RWPE2 (cell line): ENCODE data around the gene ADAMTS17.

Experiments used
- ATAC-seq: fragments of 200-7000 bp; cut with Tn5 transposase; 3 replicates; pipeline ENCODE4 v1.9.1; 2021; ENCODE audit warnings: low read depth
- DNase-seq: peaks from one replicate; pipeline ENCODE4 v3.0.0-alpha.2; 2020; ENCODE audit warnings: low spot score
- H3K27ac ChIP-seq: fragments of 450-650 bp; 2 replicates; pipeline ENCODE4 v1.5.1; 2017; ENCODE audit warnings: mild to moderate bottlenecking; ENCODE audit not compliant: poor library complexity, severe bottlenecking
- H3K27me3 ChIP-seq: fragments of 250-450 bp; sonication (Bioruptor Pico); 2 replicates; pipeline ENCODE4 v1.5.1; 2021; ENCODE audit warnings: mild to moderate bottlenecking, moderate library complexity; ENCODE audit not compliant: insufficient read depth, poor library complexity, severe bottlenecking
- H3K36me3 ChIP-seq: fragments of 250-450 bp; sonication (Bioruptor Pico); 2 replicates; pipeline ENCODE4 v1.5.1; 2020; ENCODE audit warnings: low read depth, mild to moderate bottlenecking, moderate library complexity
- H3K4me1 ChIP-seq: fragments of 250-450 bp; sonication (Bioruptor Pico); 2 replicates; pipeline ENCODE4 v1.5.1; 2021; ENCODE audit warnings: mild to moderate bottlenecking, moderate library complexity; ENCODE audit not compliant: insufficient read depth, poor library complexity, severe bottlenecking
- H3K4me3 ChIP-seq: fragments of 250-450 bp; sonication (Bioruptor Pico); 2 replicates; pipeline ENCODE4 v1.5.1; 2021; ENCODE audit warnings: mild to moderate bottlenecking, moderate library complexity; ENCODE audit not compliant: severe bottlenecking
- H3K9me3 ChIP-seq: fragments of 250-450 bp; sonication (Bioruptor Pico); 2 replicates; pipeline ENCODE4 v1.5.1; 2021; ENCODE audit warnings: mild to moderate bottlenecking, moderate library complexity; ENCODE audit not compliant: severe bottlenecking
- TF ChIP-seq, protein P1 (sequence below): fragments of 450-650 bp; IDR thresholded peaks from one replicate; pipeline ENCODE4 v1.5.1; 2017; ENCODE audit warnings: mild to moderate bottlenecking, moderate library complexity; ENCODE audit not compliant: poor library complexity, severe bottlenecking

The ADAMTS17 gene

DNA sequence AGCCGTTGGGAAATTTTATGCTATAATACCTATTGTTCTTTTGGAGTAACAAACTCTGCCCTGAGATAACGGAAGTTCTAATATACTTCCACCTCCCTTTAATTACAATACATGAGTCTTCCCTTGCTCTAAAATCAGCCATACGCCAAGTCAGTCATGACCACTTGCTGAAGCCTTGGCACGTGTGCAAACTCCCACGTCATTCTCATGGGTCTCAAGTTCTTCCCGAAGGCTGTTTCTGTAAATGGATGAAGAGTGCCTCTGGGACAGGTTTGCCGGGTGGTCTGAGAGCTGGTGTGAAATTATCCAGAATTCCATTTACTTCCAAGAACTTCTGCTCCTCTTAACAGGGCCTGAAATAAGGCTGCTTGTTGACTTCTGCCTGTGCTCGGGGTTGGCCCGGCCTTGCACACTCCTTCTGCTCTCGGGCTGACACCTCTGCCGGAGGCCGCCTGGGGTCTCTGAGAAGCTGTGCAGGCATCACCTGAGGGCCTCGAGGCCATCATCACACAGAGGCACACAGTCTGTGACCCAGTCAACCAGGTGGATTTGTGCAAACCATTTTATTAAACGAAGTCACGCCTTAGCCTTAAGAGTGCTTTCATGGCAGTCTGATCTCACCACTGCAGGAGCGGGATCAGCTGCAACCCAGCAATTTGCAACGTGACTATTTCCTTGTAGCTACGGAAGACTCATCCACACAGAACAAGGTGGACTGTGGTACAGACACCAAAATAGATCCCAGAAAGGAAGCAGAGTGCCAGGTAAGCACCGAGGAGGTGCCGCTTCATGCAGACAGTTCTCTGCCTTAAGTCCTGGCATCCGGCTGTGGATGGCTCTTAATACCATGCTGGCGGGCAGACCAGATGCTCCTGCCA, 120.1 kb downstream of the ADAMTS17 start:
- Histone ChIP-seq H3K27ac (no peak overlapping the region), H3K36me3 (no peaks in the 10 kb centered on the region), H3K9me3 (no peaks in the 10 kb centered on the region), H3K27me3 (no peaks in the 10 kb centered on the region), H3K4me3 (no peak overlapping the region), H3K4me1 (no peaks in the 10 kb centered on the region)
- DNase-seq, result peak; percentile 71
- TF ChIP-seq, protein P1, sequence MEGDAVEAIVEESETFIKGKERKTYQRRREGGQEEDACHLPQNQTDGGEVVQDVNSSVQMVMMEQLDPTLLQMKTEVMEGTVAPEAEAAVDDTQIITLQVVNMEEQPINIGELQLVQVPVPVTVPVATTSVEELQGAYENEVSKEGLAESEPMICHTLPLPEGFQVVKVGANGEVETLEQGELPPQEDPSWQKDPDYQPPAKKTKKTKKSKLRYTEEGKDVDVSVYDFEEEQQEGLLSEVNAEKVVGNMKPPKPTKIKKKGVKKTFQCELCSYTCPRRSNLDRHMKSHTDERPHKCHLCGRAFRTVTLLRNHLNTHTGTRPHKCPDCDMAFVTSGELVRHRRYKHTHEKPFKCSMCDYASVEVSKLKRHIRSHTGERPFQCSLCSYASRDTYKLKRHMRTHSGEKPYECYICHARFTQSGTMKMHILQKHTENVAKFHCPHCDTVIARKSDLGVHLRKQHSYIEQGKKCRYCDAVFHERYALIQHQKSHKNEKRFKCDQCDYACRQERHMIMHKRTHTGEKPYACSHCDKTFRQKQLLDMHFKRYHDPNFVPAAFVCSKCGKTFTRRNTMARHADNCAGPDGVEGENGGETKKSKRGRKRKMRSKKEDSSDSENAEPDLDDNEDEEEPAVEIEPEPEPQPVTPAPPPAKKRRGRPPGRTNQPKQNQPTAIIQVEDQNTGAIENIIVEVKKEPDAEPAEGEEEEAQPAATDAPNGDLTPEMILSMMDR, result no peak
- ATAC-seq, result no peak

DNA sequence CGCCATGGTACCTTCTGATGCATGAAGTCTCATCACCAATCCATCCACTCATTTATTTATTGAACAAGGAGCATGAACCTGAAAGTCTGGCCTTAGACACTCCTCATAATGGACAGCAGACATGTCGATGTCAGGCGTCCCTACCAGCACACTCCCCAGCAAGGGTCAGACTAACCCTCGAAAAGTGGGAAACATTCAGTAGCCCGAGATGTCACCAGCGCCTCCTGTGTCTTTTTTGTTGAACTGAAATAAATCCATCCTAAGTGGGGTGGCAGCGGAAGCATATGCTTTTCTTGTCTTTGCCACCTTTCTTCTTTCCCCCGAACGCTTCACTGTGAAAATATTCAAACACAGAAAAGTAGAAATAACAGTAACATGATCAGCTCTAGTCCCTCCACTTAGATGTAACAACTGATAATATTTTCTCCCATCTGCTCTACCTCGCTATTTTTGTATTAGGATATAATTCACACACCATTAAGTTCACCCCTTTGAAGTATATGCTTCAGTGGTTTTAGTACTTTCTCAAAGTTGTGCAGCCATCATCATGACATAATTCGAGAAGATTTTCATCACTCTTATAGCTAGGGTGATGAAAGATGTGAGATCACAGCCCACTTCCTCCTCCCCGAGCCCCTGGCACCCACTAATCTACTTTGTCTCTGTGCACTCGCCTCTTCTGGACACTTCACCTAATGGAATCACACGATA, 121.6 kb downstream of the ADAMTS17 start:
- peak; percentile 28 for DNase-seq
- TF ChIP-seq, protein P1, result no peak
- no peaks in the 10 kb centered on the region for H3K27me3 ChIP-seq
- no peaks in the 10 kb centered on the region for H3K36me3 ChIP-seq
- ATAC-seq, result no peak
- H3K4me3 ChIP-seq, result no peak overlapping the region
- no peak overlapping the region for H3K27ac ChIP-seq
- no peaks in the 10 kb centered on the region for H3K9me3 ChIP-seq
- H3K4me1 ChIP-seq, result no peaks in the 10 kb centered on the region

DNA sequence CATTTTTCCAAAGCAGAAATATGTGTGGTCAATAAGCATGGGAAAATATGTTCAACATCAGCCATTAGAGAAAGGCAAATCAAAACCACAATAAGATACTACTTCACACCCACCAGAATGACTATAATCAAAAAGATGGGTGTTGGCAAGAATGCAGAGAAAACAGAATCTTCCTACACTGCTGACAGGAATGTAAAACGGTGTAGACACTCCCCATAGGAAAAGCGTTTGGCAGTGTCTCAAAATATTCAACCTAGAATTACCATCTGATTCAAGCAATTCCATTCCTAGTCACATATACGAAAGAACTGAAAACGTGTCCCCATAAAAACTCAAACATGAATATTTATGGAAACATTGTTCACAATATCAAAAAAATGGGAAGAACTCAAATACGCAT, 123.3 kb downstream of the ADAMTS17 start:
- H3K9me3 ChIP-seq, result no peaks in the 10 kb centered on the region

DNA sequence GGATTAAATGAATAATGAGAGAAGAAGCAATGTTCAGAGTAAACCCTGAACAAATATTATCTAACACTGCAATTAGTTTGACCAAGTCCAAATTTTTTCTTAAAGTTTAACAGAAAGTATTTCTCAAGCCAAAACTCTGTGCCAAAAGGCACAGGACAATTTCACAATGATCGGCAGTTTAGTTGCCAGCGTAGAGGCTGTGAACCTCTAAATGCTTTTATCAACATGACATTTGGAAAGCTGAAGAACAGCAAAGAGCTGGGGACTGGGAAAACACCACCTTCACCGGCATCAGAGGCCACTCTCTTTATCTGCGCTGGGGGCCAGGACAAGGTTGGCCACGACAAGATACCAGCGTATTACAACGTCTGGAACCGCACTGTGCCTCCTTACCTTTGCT, 125.6 kb downstream of the ADAMTS17 start:
- Histone ChIP-seq H3K36me3 (no peaks in the 10 kb centered on the region), H3K27me3 (no peaks in the 10 kb centered on the region), H3K4me1 (no peaks in the 10 kb centered on the region), H3K27ac (no peak overlapping the region), H3K9me3 (no peaks in the 10 kb centered on the region), H3K4me3 (no peak overlapping the region)
- no peak for DNase-seq
- ATAC-seq, result no peak
- TF ChIP-seq, protein P1, result no peak

More for the DNA sequence above, 123.3 kb downstream of the ADAMTS17 start:
- no peak overlapping the region for H3K27ac ChIP-seq
- TF ChIP-seq, protein P1, result no peak
- DNase-seq, result no peak
- H3K27me3 ChIP-seq, result no peaks in the 10 kb centered on the region
- no peaks in the 10 kb centered on the region for H3K36me3 ChIP-seq
- H3K4me1 ChIP-seq, result no peaks in the 10 kb centered on the region
- H3K4me3 ChIP-seq, result no peak overlapping the region
- ATAC-seq, result no peak
